DMS 273 (cell line): ENCODE measurements around the gene DIP2C.
"Not testable (repeated sequence)": the region's sequence is repeated elsewhere in the genome, so short reads cannot be mapped to it uniquely, and the experiment has no call there.

Experiments
- DNase-seq: peaks from one replicate; lab custom pipeline; 2025; ENCODE audit not compliant: unreplicated experiment; lab: John Stamatoyannopoulos, UW

Gene DIP2C

DNA sequence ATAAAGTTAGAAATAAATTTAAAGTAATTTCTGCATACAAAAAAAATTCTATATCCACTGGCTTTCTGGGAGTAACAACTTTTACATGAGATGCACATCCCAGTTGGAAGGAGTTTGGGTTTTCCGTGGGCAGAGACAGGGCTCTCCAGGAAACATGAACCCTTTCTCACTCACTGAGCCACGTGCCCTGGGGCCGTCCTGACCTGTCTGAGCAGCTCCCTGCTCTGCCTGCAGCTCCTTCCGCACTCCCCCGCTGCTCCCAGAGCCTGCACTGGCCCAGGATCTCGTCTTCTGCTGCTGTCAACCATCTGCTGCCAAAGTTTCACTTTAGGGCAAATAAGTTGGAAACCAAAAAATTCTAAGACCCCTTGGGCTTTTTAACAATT is 169.1 kb downstream of the DIP2C start:
- peak; percentile 82 for DNase-seq

GRCh38 chr10:519716-520401 is 169.6 kb downstream of the DIP2C start:
- DNase-seq, result no peak

DNA sequence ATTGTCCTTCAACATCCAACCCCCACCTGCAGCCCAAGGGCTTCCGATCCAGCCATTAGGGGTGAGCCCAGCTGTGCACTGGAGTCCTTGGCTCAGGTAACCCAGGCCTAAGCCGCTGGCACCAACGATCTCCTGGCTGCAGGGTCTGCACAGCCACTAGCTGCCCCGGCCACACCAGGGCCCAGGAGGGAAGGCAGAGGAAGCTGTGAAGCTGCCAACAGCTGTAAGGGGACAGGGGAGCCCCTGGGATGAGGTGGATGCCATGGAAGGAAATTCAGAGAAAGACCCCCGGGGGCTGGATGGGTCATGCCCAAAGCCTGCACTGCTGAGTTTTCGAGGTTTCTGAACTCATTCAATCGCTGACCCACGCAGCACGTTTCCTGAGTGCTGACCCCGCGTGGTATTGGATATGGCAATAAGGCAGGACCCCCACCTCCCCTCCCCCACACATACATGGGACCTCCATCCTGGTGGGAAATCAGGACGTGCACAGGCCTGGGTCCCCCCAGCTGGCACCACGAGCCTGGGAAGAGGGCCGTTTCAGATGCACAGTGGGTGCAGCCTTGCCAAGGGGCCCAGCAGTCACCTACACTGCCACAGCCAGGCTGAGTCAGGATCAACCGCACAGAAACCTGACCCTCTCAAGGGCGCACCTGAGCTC is 170.3 kb downstream of the DIP2C start:
- DNase-seq, result no peak

- DNase-seq, result no peak
These were observed 171.5 kb downstream of the DIP2C start for GRCh38 chr10:517872-518475.

DNA sequence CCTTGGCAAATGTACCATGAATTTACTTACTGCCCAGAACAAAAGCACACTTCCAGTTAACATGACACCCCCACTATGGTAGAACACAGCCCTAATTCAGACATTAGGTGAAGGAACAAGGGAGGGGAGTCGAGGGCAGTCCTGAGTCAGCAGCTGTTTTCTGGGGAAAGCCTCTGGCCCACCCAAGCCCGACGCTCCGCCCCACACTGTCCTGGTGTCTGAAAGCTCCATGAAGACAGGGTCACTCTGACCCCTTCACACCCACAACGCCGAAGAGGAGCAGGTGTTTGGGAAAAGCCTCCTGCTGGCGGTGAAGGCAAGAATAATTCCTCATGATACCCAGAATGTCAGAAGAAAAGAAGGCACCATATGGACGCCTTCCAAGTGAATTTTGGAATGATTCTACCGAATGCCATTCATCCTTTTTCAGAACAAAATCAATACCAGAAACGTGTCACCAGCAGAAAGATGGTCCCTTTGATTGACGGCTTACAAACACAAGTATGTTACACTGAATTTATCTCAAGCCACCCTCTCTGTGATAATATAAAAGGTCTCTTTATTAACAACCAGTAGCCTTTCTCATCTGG is 172.1 kb downstream of the DIP2C start:
- DNase-seq, result peak; percentile 49

- DNase-seq, result peak; percentile 34
These were observed 172.7 kb downstream of the DIP2C start for GRCh38 chr10:516764-517163.

GRCh38 chr10:515674-516073 is 173.8 kb downstream of the DIP2C start:
- DNase-seq, result no peak

DNA sequence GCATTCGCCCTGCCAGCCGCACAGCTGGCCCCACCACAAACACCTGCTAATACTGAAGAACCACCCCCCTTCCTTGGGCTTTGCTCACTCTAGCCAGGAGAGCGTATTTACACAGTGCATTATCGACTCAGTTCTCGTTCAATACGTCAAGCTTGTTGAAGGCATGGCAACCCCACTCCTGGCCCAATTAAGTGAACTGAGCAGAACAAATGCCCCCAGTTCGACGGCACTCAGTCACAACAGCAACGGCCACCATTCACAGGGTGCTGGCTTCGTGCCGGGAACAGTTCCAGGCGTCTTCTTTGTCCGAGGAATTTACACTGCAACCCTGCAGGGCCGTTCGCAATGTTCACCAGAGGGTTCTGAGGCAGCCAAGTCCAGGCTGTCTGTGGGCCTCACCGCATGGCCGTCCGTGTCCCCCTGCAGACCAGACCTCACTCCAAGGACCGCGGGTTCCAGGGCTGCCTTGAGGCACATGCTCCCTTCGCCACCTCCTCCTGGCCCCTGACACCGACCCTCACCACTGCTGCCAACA is 175.3 kb downstream of the DIP2C start:
- DNase-seq, result peak; percentile 19

GRCh38 chr10:513393-513792 is 176.1 kb downstream of the DIP2C start:
- DNase-seq, result no peak

DNA sequence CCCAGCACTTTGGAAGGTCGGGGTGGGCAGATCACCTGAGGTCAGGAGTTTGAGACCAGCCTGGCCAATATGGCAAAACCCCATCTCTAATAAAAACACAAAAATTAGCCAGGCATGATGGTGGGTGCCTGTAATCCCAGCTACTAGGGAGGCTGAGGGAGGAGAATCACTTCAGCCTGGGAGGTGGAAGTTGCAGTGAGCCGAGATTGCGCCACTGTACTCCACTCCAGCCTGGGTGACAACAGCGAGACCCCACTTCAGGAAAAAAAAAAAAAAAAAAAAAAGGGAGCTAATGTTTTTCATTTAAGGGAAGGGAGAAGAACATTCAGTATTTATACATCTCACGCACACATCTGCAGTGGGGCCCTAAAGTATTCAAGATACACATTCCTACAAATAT is 176.8 kb downstream of the DIP2C start:
- DNase-seq, result not testable (repeated sequence)

DNA sequence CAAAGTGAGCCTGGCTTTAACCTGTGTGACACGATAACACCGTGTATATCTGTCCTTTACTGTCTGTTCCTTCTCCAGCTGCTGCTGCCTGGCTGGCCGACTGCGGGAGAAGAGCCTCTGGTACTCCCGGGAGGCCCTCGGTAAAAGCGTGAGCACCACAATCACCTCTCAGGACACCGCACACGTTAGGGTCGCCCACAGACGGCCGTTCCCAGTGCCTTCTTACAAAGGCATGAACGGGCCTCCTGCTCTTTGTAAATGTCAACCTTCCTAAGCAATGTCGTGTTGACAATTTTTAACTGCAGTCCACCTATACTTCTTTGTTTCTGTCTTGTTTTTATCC is 177.6 kb downstream of the DIP2C start:
- no peak for DNase-seq

- DNase-seq, result peak; percentile 92
These were observed 178.2 kb downstream of the DIP2C start for GRCh38 chr10:511101-511848.

DNA sequence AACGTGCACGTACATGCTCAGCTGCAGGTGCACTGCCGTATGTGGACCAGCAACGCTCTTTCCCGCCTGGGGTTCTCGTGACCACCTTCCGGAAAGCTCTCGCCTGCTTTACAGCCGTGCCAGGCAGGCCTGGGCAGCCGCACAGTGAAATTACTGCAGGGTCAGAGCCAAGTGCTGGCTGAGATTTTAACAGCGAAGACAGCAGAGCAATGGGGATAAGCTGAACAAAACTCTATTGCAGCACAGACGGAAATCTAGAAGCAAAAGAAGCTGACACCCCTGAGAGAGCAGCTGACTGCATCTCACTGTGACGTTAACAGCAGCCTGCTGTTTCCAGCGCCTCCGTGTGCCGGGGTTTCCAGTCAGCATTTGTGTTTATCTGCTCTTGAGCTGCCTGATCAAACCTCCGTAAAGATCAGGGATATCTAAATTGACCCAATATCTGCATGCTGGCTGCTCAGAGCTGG is 179.0 kb downstream of the DIP2C start:
- no peak for DNase-seq

DNA sequence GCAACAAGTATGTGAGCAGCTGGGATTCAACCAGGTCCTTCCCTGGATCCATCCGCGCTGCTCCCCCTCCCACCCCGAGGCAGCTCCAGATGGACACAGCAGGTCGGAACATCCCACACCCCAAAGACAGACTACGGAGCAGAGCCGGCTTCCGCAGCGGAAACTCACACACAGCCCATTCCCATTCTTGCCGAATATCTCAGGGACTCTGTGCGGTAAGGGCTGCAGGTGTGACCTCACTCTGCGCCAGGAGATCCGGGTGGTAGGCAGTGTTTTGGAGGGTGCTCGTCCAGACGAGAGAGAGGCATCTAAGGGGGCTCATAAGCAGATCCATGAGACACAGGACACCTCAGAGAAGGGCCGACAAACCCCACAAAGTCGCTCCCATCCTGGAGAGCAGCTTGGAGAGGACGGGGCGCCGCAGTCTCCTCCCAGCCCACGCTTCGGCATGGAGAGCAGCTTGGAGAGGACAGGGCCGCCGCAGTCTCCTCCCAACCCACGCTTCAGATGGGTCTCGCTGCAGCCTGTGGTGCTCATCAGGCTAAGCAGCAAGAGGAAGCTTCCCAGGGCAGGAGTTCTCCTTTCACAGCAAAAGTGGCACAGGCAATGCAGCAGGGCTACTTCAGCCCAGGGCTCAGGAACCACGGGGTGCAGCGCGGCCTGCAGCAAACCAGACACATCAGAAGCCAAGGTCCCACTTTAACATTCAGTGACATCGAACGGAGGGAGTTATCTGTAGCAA is 179.9 kb downstream of the DIP2C start:
- DNase-seq, result no peak

DNA sequence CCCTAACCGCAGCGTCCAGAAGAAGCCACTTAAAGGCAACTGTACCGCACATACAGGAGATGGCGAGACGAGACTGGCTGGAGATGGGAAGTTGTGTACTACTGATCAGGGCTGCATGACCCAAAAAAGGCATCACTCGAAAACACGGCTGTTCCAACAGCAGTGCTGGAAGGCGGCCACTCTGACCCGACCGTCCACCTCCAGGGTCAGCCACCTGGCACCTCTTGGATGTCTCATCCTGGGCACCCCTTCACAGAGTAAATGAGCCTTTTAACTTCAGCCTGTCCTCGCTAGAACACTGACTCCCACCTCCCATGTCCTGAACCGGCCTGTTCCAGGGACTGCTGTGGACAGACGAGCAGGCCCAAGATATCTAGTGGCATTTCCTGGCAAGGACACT is 180.7 kb downstream of the DIP2C start:
- DNase-seq, result no peak

DNA sequence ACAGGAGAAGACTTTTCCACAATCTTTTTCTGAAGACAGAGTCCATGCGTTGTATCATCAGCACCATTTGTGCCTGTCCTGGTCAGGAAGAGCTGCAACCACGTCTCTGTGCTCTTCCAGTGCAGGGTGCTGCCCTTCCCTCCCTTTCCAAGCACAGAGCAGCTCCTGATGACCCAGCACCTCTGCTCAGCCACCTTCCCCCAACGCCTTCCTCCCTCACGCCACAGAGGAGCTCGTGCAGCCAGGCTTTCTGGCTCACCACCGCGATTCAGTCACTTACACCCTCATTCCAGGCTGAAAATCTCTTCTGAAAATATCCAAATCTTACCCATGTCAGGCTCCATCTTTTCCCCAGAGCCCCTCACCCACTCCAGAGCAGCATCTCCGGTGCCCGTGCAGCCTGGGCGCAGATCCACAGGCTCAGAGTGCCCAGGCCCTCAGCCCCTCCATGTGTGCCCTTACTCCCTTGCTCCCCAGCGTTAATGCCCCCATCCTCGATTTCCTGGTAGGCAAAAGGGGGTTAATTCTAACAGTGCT is 181.5 kb downstream of the DIP2C start:
- no peak for DNase-seq

DNA sequence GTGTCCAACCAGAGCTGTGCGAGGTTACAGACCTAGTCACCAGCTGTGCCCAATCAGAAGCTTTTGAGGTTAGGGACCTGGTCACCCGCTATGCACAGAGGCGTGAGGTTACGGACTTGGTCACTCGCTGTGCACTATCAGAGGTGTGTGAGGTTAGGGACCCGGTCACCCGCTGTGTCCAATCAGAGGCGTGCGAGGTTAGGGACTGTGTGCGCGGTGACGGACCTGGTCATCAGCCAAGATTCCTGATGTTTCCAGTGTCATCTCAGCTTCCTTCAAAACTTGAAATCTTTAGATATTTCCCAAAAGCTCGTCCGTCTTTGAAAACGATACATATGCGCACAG is 182.1 kb downstream of the DIP2C start:
- no peak for DNase-seq

GRCh38 chr10:506451-507354 is 182.8 kb downstream of the DIP2C start:
- no peak for DNase-seq

- no peak for DNase-seq
These were observed 184.0 kb downstream of the DIP2C start for GRCh38 chr10:505419-505818.
